ENCODE results near the gene FARP1. TPM values are rescaled to one million over a fixed set of nuclear protein-coding genes. Genes with fewer than 3 reads are reported as not detected.

The FARP1 gene
- total RNA-seq, 1 donor from 2014 or later, result 128 TPM

GRCh38 chr13:98237331-98237730 lies 94.4 kb downstream of the FARP1 start:
- Histone ChIP-seq H2AFZ (ENCODE audit: low read depth, low read length) (no peak overlapping the region), H3K4me2 (ENCODE audit: low read length) (no peak overlapping the region), H3K4me1 (ENCODE audit: insufficient read depth, low read length) (peaks cover 11% of the 10 kb centered on the region), H3K4me3 (ENCODE audit: insufficient read depth, low read depth, low read length) (no peak overlapping the region), H4K20me1 (ENCODE audit: insufficient read depth, low read length) (peaks cover 45% of the 10 kb centered on the region), H3K9ac (ENCODE audit: low read length) (no peak overlapping the region), H3K36me3 (ENCODE audit: insufficient read depth, low read length) (no peaks in the 10 kb centered on the region), H3K27ac (ENCODE audit: low read depth, low read length) (no peak overlapping the region), H3K79me2 (ENCODE audit: insufficient read depth, low read length) (peaks cover 51% of the 10 kb centered on the region), H3K9me3 (ENCODE audit: insufficient read depth, low read depth, low read length) (no peaks in the 10 kb centered on the region), H3K27me3 (ENCODE audit: insufficient read depth, low read length) (no peaks in the 10 kb centered on the region)
- Mint-ChIP-seq H3K4me1 (ENCODE audit: low read depth, unreplicated experiment) (peaks cover 12% of the 10 kb centered on the region), H3K36me3 (ENCODE audit: low read depth, unreplicated experiment) (peaks cover 12% of the 10 kb centered on the region), H3K27me3 (ENCODE audit: low read depth, unreplicated experiment) (no peaks in the 10 kb centered on the region), H3K9me3 (ENCODE audit: unreplicated experiment) (no peaks in the 10 kb centered on the region), H3K4me3 (ENCODE audit: unreplicated experiment) (no peak overlapping the region), H3K27ac (ENCODE audit: unreplicated experiment) (no peak overlapping the region)
- TF ChIP-seq EZH2 (IDR thresholded peaks at IDR 0.05; ENCODE audit: insufficient read depth, low read length), result no peak
- TF ChIP-seq CTCF (IDR thresholded peaks at IDR 0.05; ENCODE audit: insufficient read depth, low read depth, low read length), result no peak
- FAIRE-seq (no peak), DNase-seq (ENCODE audit: low read depth) (no peak)

DNA sequence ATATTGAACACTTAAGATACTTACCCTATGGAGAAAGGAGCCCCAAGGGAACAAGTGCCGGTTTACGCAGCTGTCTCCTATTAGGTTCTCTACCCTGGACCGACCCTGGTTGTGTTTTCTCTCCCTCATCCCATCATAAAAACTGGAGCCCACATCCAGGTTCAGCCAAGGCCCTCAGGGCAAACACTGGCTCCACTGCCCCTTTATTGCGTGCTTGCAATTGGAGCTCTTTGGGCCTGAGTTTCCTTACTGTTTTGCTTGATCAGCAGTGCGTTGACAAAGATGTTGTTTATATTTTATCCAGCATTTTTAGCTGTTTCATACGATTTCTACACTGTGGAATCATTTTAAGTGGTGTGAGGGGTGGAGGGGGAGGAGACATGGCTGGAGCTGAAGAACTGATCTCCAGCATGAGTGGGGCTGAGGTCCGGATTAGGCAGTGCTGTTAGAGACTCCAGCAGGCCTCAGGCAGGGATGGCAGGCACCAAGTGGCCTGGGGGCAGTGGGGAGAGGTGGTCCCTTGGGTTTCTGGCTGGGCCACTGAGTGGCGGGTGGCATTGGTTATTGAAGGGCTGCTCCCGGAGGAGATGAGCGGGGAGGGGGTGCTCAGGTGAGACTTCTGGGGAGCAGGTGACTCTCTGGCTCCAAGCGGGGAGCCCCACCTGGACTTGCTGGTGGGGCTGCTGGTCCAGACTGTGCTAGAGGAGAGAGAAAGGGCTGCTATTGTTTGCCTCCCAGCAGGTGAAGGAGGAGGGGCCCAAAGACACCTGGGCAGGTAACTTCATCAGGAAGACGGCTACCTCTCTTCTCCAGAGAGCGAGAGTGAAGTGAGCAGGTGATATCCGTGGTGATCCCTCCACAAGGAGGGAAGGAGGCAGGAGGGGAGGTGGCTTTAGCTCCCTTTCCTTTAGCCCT lies 96.5 kb downstream of the FARP1 start:
- Mint-ChIP-seq H3K36me3 (ENCODE audit: low read depth, unreplicated experiment) (peaks cover 12% of the 10 kb centered on the region), H3K4me3 (ENCODE audit: unreplicated experiment) (no peak overlapping the region), H3K27me3 (ENCODE audit: low read depth, unreplicated experiment) (no peaks in the 10 kb centered on the region), H3K27ac (ENCODE audit: unreplicated experiment) (no peak overlapping the region), H3K4me1 (ENCODE audit: low read depth, unreplicated experiment) (no peaks in the 10 kb centered on the region), H3K9me3 (ENCODE audit: unreplicated experiment) (no peaks in the 10 kb centered on the region)
- TF ChIP-seq CTCF (IDR thresholded peaks at IDR 0.05; ENCODE audit: insufficient read depth, low read depth, low read length) (no peak), EZH2 (IDR thresholded peaks at IDR 0.05; ENCODE audit: insufficient read depth, low read length) (no peak)
- H3K36me3 ChIP-seq (ENCODE audit: insufficient read depth, low read length), result no peaks in the 10 kb centered on the region
- no peak overlapping the region for H3K9ac ChIP-seq (ENCODE audit: low read length)
- H3K4me3 ChIP-seq (ENCODE audit: insufficient read depth, low read depth, low read length), result no peak overlapping the region
- H3K27ac ChIP-seq (ENCODE audit: low read depth, low read length), result no peak overlapping the region
- FAIRE-seq (no peak), DNase-seq (ENCODE audit: low read depth) (no peak)
- H3K79me2 ChIP-seq (ENCODE audit: insufficient read depth, low read length), result peaks cover 42% of the 10 kb centered on the region
- H3K27me3 ChIP-seq (ENCODE audit: insufficient read depth, low read length), result no peaks in the 10 kb centered on the region
- H3K9me3 ChIP-seq (ENCODE audit: insufficient read depth, low read depth, low read length), result no peaks in the 10 kb centered on the region
- H4K20me1 ChIP-seq (ENCODE audit: insufficient read depth, low read length), result peaks cover 31% of the 10 kb centered on the region
- no peak overlapping the region for H2AFZ ChIP-seq (ENCODE audit: low read depth, low read length)
- H3K4me2 ChIP-seq (ENCODE audit: low read length), result no peak overlapping the region
- no peaks in the 10 kb centered on the region for H3K4me1 ChIP-seq (ENCODE audit: insufficient read depth, low read length)

- H3K4me2 ChIP-seq (ENCODE audit: low read length), result no peak overlapping the region
- H4K20me1 ChIP-seq (ENCODE audit: insufficient read depth, low read length), result peaks cover 31% of the 10 kb centered on the region
- Mint-ChIP-seq H3K4me1 (ENCODE audit: low read depth, unreplicated experiment) (no peaks in the 10 kb centered on the region), H3K27me3 (ENCODE audit: low read depth, unreplicated experiment) (no peaks in the 10 kb centered on the region), H3K27ac (ENCODE audit: unreplicated experiment) (no peak overlapping the region), H3K4me3 (ENCODE audit: unreplicated experiment) (no peak overlapping the region), H3K36me3 (ENCODE audit: low read depth, unreplicated experiment) (peaks cover 12% of the 10 kb centered on the region), H3K9me3 (ENCODE audit: unreplicated experiment) (no peaks in the 10 kb centered on the region)
- TF ChIP-seq EZH2 (IDR thresholded peaks at IDR 0.05; ENCODE audit: insufficient read depth, low read length) (no peak), CTCF (IDR thresholded peaks at IDR 0.05; ENCODE audit: insufficient read depth, low read depth, low read length) (no peak)
- H3K9ac ChIP-seq (ENCODE audit: low read length), result no peak overlapping the region
- H3K4me1 ChIP-seq (ENCODE audit: insufficient read depth, low read length), result no peaks in the 10 kb centered on the region
- FAIRE-seq, result no peak
- no peak overlapping the region for H3K27ac ChIP-seq (ENCODE audit: low read depth, low read length)
- H3K4me3 ChIP-seq (ENCODE audit: insufficient read depth, low read depth, low read length), result no peak overlapping the region
- H3K36me3 ChIP-seq (ENCODE audit: insufficient read depth, low read length), result no peaks in the 10 kb centered on the region
- no peaks in the 10 kb centered on the region for H3K9me3 ChIP-seq (ENCODE audit: insufficient read depth, low read depth, low read length)
- no peak overlapping the region for H2AFZ ChIP-seq (ENCODE audit: low read depth, low read length)
- no peaks in the 10 kb centered on the region for H3K27me3 ChIP-seq (ENCODE audit: insufficient read depth, low read length)
- peaks cover 42% of the 10 kb centered on the region for H3K79me2 ChIP-seq (ENCODE audit: insufficient read depth, low read length)
- no peak for DNase-seq (ENCODE audit: low read depth)
These were observed 97.2 kb downstream of the FARP1 start for GRCh38 chr13:98240135-98240534.

All from astrocyte (in vitro differentiated cells and primary cell).